ENCODE data around the gene LAMTOR3.
"Not testable (repeated sequence)": the region's sequence is repeated elsewhere in the genome, so short reads cannot be mapped to it uniquely, and the experiment has no call there.

Gene LAMTOR3

DNA sequence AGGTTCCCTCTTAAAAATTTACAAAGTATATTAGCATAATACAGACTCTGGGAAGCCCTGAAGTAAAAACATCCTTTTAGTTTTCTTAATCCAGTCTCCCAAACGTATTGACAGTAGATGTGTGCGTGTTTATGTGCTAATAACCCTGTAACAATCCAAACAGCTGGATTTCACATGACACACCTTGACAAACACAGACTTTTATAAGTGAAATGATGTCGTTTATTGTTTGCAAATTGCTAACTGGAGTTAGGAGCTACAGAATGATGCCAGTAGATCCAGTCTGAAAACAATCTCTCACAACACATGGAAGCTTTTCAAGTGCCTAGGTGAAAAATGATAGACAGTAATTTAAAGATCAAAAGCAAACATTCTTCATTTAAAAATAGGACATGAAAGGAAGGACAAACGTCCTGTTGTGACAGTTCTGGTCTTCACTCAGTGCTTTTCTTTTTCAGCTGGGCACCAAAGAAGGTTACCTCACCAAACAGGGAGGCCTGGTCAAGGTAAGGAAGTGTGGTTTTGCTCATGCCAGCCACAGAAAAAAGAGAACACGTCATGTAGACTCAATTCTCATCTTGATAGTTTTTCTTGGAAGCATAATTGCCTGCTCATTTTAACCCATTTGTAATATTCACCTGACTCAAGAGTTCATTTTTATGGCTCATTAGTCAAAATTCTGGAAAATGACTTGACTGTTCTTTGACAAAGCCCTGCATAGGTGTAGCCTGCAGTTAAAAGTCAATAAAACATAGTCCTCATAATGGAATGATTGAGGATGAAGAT, 32.9 kb downstream of the LAMTOR3 start:
- DNase-seq = no peak

DNA sequence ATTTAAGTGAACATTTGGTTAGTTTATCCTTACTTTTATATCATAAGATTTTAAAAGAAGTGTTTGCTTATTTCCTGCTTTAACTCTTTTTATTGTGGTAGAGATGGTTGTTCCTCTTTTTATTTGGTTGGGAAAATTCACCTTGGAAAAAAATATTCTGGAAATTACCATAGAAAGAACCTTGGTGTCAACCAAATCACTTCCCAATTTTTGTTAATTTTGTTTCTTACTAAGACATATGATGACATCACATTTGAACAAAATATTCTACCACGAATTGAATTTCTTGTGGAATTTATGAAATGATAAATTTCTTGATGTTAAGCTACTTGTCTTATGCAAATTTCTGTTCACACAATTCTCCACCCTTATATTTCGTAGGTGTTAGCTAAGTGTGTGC, 33.7 kb downstream of the LAMTOR3 start:
- DNase-seq = no peak

DNA sequence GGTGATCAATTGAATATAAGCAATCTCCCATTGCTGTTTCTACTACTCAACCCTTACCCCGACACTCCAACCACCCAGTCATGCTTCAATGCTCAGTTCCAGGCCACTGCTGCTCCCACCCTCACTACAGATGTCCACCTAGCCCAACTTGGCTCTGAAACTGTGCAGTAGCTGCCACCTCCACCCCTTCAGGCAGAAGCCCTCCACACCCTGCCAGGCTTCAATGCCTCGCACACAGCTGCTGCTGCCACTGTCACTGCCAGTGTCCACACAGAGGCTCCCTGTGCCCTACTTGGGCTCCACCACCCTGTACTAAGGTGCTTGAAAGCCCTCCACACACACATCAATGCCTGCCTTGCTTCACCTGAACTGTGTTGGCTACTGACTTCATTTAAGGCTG, 34.6 kb downstream of the LAMTOR3 start:
- no peak for DNase-seq

DNA sequence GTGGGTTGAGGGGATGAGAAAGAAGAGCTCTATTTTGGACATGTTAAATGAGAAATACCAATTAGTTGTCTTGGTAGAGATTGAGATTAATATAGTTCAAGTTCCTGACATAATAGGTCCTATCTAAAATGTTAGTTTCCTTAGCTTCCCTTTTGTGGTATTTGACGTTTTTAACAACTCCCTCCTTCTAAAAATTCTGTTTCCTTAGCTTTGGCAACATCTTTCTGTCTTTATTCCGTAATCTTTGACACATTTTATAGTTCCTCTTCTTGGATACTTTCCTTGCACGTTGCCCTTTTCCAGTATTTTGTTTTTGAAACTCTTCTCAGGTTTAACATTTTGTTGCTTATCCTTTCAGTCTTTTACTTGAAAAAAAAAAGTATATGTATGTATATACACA, 36.9 kb downstream of the LAMTOR3 start:
- DNase-seq = no peak

DNA sequence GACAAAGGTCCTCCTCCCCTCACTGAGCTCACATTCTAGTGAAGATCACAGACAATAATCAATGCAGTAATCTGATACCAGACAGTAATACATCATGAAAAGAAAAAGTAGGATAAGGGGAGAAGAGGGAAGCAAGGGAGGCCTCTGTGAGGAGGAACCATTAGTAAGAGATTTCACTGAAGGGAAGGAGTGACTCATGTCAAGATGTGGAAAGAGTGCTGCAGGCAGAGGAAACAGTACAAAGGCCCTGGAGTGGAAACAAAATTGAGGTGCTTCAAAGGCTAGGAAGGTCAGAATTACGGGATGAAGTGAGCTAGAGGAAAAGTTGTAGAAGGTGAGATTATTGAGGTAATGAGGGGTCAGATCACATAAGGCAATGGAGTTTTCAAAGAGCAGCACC, 38.1 kb downstream of the LAMTOR3 start:
- DNase-seq = no peak

DNA sequence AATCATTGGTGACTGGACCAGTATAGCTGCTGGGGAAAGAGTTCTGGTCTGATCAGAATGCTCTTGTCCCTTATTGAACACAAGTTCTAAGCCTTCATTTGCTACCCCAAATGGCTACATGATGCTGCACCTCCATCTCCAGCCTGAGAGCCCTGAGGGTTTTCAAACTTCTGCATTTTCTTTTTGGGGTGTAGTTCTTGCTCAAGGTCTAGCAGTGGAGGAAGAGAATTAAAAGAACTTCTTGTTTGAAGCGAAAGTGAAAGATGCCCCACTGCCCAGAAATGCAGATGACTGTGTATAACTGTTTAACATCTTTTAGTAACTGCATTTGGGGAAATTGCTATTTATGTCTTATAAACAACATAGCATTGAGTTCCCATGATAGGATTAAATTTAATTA, 38.5 kb downstream of the LAMTOR3 start:
- no peak for DNase-seq

DNA sequence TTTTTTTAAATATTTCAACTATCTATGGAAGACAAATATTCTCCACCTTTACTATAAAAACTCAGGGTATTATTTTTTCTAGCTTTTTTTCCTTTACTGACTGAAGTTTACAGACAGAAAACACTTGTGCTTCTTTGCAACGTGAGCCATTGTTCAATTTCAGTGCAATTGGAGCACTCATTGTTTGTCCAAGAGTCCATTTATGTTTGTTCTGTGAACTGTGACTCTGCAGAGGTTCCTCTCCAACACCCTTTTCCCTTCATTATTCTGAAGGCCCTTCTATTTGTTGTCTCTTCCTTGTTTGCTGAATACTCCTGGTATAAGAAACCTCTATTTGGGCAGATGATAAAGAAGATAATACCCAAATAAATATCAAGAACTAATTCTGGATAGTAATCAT, 40.2 kb downstream of the LAMTOR3 start:
- DNase-seq = no peak

DNA sequence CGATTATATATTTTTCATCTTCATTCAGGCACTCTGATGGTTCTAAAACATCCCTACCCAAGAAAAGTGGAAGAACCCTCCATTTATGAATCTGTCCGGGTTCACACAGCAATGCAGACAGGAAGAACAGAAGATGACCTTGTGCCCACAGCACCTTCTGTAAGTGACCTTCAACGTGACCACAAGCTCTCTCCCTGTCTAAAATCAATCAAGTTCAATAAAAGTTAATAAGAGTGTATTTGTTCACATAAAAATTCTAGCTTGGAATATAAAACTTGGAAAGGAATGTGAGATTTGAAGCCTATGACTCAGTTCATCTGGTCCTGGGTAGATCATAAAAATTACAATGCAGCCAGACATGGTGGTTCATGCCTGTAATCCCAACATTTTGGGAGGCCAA, 41.0 kb downstream of the LAMTOR3 start:
- DNase-seq = no peak

DNA sequence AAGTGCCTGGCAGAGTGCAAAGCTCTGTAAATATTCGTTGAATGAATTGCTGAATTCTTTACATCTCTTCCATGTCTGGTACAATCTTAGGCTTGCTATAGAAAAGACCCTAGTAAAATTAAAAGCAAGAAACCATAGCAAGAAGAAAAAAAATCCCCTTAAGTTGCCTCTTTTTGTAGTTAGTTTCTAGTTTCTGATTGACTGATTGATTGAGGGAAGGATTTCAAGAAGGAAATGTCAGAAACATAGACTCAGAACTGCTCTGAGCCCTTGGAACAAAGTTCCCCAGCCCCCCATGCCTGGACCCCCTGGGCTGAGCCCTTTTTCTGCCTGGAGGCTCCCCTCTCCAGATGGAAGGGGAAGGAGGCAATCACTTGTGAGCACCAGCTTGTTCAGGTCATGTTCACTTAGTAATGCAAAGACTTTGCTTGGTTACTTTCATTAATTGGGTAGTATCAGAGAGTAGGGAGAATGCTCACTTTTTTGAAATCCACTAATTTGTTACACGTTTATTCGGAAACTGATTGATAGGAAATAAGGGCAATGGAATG, 42.0 kb downstream of the LAMTOR3 start:
- no peak for DNase-seq

DNA sequence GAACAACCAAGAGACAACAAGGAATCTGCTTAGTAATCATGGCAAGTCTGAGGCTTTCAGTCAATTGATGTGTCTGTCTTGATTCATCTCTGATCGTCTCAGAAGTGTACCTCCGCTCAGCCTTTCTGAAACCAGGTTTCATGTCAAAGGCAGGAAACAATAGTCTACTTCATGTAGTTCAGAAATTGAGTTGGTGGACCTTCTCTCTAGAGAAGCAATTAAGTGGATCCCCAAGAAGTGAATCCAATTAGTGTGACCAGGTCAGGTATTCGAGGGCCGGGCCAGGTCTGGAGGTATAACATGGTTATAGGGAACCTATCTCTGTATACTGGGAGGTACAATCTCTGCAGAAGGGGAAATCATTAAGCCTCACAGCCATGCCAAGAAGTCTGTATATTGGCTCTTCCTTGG, 45.6 kb downstream of the LAMTOR3 start:
- no peak for DNase-seq

DNA sequence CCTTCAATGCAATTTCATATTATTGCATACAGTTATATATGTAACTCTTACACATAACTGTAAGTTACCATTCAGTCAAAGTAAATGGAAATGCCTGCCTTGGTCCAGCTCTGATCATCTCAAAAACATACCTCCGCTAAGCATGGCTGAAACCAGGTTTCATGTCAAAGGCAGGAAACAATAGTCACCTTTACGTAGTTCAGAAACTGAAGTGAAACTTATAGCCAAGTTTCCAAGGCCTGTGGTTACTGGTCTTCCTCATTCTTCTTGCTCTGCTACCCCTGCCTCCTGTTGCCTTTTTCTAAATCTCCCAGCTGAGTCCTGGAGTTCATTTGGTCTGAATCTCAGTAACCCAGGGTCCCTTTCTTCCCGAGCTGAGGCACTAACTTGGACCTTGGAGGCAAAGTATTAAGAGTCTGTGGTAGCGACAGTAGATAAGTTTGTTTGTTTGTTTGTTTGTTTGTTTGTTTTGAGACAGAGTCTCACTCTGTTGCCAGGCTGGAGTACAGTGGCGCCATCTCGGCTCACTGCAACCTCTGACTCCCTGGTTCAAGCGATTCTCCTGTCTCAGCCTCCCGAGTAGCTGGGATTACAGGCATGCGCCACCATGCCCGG, 46.8 kb downstream of the LAMTOR3 start:
- DNase-seq = no peak

DNA sequence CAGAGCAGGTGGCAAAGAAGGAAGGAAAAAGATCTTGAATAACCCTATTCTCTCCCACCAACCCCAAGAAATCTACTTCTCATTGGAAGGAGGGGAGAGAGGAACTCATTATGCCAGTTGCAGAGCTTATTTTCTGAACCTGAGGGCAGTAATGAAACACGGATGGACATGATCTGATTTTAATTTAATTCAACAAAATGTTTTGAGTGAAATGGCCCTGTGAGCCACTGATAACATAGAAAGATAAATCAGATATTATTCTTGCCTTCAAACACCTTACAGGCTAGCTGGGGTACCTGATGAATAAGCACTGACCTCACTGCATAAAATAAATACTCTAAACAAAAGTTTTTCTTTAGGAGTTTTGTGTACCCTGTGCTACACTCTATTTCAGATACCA, 47.3 kb downstream of the LAMTOR3 start:
- no peak for DNase-seq

DNA sequence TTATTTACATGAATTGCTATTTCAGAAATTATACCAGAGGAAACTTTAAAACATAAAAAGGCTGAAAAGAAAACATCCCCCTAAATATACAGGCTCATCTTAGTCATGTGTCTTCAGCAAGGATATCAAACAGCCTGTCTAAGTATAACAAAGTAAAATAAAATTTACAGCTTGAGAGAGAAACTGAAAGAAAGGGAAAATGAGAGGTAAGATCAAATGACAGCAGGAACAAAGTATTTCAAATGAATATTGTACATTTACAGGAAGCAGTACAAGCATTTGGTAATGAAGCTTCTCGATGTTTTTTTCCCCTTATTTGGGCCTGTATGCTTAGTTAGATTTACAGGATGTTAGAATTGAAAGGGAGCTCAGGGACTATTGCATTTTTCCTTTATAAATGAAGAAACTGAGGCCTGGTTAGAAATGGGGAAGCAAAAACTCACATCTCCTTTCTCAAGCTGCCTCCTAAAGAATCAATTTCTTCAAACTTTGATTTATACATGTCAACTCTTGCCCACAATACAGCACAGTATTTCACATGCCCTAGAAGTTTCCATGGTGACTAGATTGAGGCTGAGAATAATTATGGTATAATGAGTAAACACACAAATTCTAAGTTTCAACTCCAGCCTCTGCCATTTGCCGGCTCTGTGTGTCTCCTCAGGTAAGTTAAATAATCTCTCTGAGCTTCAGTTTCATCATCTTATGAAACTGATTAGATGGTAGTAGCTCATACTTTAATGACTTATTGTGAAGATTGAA, 48.3 kb downstream of the LAMTOR3 start:
- no peak for DNase-seq

DNA sequence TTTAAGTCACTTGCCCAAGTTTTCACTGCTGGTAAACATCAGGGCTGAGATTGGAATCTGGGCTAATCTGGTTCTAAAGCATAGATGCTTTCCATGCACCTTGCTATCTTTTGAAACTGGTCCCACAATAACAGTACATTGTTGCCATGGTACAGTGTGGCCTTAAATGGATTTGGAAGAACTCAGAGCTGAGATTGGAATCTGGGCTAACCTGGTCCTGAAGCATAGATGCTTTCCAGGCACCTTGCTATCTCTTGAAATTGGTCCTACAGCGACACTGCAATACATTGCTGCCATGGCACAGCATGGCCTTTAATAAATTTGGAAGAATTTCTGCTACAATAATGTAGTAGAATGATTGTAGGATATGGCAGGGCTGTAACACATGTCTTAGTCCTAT, 49.0 kb downstream of the LAMTOR3 start:
- no peak for DNase-seq

DNA sequence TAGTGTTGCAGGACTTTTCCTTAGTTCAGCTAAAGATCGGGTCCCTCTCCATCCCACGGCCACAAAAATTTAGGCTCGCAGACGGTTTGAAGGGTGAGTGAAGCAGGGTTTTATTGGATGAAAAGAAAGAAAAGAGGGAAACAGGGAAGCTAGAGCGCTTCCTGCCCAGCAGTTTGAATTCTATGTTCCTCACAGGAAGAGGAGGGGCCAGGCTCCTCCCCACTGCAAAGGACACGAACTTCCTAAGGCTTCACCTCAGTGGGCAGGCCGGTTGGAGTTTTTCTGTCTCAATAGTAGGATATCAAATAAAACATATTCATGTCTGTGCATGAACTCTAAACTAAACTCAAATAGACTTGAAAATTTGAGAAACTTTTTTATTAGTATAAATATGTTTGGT, 50.2 kb downstream of the LAMTOR3 start:
- no peak for DNase-seq

DNA sequence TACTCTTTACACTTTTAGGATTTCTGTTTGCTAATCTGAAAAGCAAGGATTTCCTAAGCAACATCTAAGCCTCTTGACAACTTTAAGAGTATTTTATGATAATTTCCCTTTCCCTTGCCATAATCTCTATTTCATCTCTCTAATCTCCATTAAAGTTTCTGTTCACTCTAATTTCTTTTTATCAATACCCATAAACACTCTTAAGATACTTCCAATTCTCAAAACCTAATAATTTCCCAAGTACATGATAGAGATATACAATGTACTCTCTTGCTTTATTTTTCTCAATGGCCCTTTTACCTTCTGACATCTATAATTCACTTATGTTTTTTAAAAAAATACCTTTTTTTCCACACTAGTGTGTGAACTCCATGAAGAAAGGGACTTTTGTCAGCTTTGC, 50.8 kb downstream of the LAMTOR3 start:
- DNase-seq = no peak

DNA sequence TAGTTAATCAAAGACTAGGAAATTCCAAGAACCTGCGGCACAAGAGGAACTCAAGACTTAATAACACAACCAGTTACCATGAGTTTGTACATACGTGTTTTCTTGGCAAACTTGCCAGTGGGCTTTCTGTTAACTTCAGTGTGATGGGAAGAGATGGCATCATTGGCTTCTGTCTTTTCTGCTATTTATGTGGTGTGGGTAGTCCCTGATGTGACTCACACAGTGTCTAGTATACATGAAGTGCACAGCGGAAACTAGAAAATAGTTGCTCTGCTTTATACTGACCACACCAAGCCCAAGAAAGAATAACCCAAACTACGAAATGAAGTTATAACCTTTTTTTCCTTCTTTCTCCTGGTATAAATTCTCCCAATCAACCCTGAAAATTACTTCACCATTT, 53.1 kb downstream of the LAMTOR3 start:
- no peak for DNase-seq

DNA sequence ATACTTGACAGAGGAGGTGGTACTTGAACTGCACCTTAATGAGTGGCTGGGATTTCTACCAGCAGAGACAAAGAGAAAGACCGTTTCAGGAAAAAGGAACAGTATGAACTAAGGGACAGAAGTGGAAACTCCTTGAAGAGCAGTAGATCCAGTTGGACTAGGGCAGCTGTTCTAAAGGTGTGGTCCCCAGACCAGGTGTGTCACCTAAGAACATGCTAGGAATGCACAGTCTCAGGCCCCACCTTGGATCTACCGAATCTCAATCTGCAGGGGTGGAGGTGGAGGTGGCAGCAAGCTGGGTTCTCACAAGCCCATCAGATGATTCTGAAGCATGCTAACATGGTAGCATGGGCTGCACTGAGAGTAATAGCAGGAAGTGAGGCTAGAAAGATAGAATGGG, 55.3 kb downstream of the LAMTOR3 start:
- DNase-seq = no peak

DNA sequence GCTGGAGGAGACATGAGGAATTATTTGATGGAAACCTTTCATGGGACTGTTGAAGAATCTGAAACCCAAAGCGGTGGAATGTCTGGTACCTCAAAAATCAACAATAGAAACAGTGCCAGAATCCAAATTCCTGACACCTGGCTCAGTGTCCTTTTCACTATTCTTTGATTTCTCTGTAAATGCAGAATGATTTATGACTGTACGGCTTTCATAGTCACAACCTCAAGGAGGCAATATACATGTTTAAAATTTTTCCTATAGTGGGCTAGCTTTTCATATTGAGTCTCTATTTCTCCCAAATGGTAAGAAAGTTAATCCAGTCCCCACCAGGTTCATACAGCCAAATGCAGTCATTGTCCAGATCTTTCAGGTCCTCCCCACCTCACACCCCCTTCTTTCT, 58.3 kb downstream of the LAMTOR3 start:
- no peak for DNase-seq

DNA sequence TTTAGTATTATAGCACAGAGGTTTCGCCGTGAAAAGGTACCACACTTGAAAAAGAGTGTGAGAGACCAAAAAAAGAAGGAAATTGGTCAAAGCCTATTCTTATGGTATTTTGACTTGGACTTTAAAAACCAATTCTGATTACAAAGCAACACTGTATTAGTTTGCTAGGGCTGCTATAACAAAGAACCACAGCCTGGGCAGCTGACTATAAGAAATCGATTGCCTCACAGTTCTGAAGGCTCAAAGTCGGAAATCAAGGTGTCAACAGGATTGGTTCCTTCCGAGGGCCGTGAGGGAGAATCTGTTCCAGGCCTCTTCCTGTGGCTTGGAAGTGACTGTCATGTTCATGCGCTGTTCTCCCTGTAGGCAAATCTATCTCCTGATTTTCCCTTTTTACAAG, 59.7 kb downstream of the LAMTOR3 start:
- no peak for DNase-seq

DNA sequence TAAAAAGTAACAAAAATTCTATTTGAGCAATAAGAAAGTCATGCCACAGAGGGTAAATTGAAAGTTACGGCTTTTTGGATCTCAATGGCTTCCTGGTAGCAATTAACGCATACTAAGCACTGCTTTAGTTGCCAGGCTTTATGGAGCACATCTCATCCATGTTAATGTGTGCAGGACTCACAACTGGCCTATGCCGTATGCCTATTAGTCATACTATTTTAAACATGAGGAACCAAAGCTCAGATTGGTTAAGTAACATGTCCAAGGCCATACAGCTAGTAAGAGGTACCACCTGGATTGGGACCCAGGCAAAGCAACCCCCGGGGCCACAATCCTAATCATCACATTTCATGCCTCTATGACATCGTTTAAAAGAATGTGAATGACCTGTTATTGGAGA, 60.5 kb downstream of the LAMTOR3 start:
- no peak for DNase-seq

DNA sequence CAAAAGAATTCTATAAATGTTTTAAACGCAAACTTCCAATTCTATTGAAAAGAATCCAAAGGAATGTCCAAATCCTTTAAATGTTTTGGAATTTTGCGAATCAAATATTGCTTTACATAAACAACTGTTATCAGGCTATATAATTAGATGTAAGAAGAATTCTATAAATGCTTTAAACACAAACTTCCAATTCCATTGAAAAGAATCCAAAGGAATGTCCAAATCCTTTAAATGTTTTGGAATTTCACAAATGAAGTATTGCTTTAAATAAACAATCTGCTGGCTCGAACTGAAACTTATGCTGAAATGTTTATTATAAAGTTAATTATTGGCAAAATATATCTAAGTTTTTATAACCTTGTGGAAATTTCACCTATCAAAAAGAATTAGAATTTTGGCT, 61.5 kb downstream of the LAMTOR3 start:
- DNase-seq = no peak

DNA sequence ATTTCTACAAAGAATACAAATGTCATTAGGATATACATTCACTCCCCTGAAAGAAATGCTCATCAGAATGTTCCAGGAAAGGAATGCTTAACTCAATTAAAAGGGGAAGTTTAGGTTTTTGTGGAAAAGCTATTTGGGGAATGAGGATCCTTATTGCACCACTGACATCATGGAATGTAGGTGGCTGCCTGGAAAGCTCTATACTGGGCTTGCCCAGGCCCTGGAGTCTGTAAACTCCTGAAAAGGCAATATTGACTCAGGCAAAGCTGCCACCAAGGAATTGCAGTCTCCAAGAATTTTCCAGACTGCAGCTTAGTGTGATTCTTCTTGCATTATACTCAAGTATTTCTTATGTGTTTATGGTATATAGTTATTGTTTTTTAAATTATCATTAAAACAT, 61.9 kb downstream of the LAMTOR3 start:
- no peak for DNase-seq

DNA sequence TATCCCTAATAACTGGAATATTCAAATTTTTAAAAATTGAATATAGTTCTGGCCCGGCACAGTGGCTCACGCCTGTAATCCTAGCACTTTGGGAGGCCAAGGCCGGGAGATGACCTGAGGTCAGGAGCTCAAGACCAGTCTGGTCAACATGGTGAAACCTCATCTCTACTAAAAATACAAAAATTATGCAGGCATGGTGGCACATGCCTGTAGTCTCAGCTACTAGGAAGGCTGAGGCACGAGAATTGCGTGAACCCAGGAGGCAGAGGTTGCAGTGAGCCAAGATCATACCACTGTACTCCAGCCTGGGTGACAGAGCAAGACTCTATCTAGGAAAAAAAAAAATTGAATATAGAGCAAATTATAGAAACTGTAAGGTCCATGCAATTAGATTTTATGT, 64.2 kb downstream of the LAMTOR3 start:
- DNase-seq = not testable (repeated sequence)

Measured in eye (tissue), 1 donor.